Measurements from ENCODE around the gene TMEM187. TPM values are rescaled to one million over a fixed set of nuclear protein-coding genes. Genes with fewer than 3 reads are reported as not detected.

TMEM187 gene
- polyA plus RNA-seq, 2 of the 4 experiments (the other 2 are of a cell fraction): 7.8 to 10.6 TPM

GRCh38 chrX:153932220-153932915 is 40.2 kb upstream of the TMEM187 start:
- no peak overlapping the region for H3K4me3 ChIP-seq
- ChIA-PET POLR2A (interaction anchor here (0.6 kb wide), 1 partner anchor 10 kb away, joined by 3 read pairs; no protein-coding TSS in a partner anchor), CTCF (interaction anchor here (4.5 to 25.1 kb wide), 2 partner anchors 10 to 13 kb away, joined by 26 to 363 read pairs; partner anchors contain the start of gene RENBP)
- TF ChIP-seq TFCP2L1 (CRISPR knock-in tag; IDR thresholded peaks at IDR 0.05) (no peak), FOXS1 (CRISPR knock-in tag; IDR thresholded peaks at IDR 0.05) (no peak), CEBPB (IDR thresholded peaks at IDR 0.05) (no peak), HOXB5 (CRISPR knock-in tag; IDR thresholded peaks at IDR 0.05) (no peak), PHF8 (IDR thresholded peaks at IDR 0.05; ENCODE audit: borderline replicate concordance, low read depth) (no peak), RFX5 (IDR thresholded peaks at IDR 0.05) (no peak), MAFK (IDR thresholded peaks at IDR 0.05; ENCODE audit: partially characterized antibody) (no peak), GATA3 (IDR thresholded peaks at IDR 0.05; ENCODE audit: borderline replicate concordance) (no peak), RNF2 (IDR thresholded peaks at IDR 0.05; ENCODE audit: borderline replicate concordance, low read depth) (no peak), ZSCAN20 (CRISPR knock-in tag; IDR thresholded peaks at IDR 0.05) (no peak), CBX2 (IDR thresholded peaks at IDR 0.05; ENCODE audit: borderline replicate concordance, low read depth) (no peak), MAZ (IDR thresholded peaks at IDR 0.05; ENCODE audit: borderline replicate concordance, low read depth, low read length) (no peak), NPAS2 (CRISPR knock-in tag; IDR thresholded peaks at IDR 0.05; ENCODE audit: borderline replicate concordance) (no peak), E2F6 (IDR thresholded peaks at IDR 0.05; ENCODE audit: borderline replicate concordance, low read depth) (no peak), ZNF302 (CRISPR knock-in tag; IDR thresholded peaks at IDR 0.05) (no peak)
- no peak for DNase-seq (ENCODE audit: low read depth in 1 of 2, low spot score in 1 of 2)
- peaks cover 17% of the 10 kb centered on the region for H3K4me1 ChIP-seq
- 100% methylated on average over 3 of the region's 13 CpGs for WGBS (ENCODE audit: missing lambda C conversion rate)
- no peak overlapping the region for H3K4me2 ChIP-seq
- no peak for ATAC-seq
- no peak for FAIRE-seq
- H3K9me3 ChIP-seq: no peaks in the 10 kb centered on the region
- no peak overlapping the region for H3K27ac ChIP-seq

- FAIRE-seq (no peak), DNase-seq (ENCODE audit: low read depth in 1 of 2, low spot score in 1 of 2) (no peak), ATAC-seq (no peak)
- WGBS (ENCODE audit: missing lambda C conversion rate): 13% methylated on average over 7 of the region's 7 CpGs
- Histone ChIP-seq H3K4me2 (peak overlapping the region; percentile 90), H3K4me3 (peak overlapping the region; percentile 91), H3K27ac (peak overlapping the region; percentile 86 to 92), H3K4me1 (peaks cover 17% of the 10 kb centered on the region), H3K9me3 (no peaks in the 10 kb centered on the region)
- ChIA-PET POLR2A (no interaction called here), CTCF (interaction anchor here (0.6 to 25.1 kb wide), 3 partner anchors 11 to 174 kb away, joined by 4 to 363 read pairs (median 26); partner anchors contain the start of gene RENBP)
- TF ChIP-seq EHF (CRISPR knock-in tag; IDR thresholded peaks at IDR 0.05) (no peak), PHF8 (IDR thresholded peaks at IDR 0.05; ENCODE audit: borderline replicate concordance, low read depth) (no peak), ELK1 (IDR thresholded peaks at IDR 0.05; ENCODE audit: low read depth, low read length) (no peak), EP300 (IDR thresholded peaks at IDR 0.05) (no peak), RARB (CRISPR knock-in tag; IDR thresholded peaks at IDR 0.05) (no peak), NR3C1 (IDR thresholded peaks at IDR 0.05) (no peak), MAFK (IDR thresholded peaks at IDR 0.05; ENCODE audit: partially characterized antibody) (no peak), RNF2 (IDR thresholded peaks at IDR 0.05; ENCODE audit: borderline replicate concordance, low read depth) (no peak)
Measured at GRCh38 chrX:153933748-153934147, 38.8 kb upstream of the TMEM187 start.

GRCh38 chrX:153934148-153934761 is 38.3 kb upstream of the TMEM187 start:
- CTCF ChIA-PET: interaction anchor here (4.5 to 25.1 kb wide), 2 partner anchors 11 kb away, joined by 26 to 363 read pairs; partner anchors contain the start of gene RENBP
- Histone ChIP-seq H3K4me2 (peak overlapping the region; percentile 90), H3K9me3 (no peaks in the 10 kb centered on the region), H3K27ac (peak overlapping the region; percentile 86 to 92), H3K4me3 (peak overlapping the region; percentile 91), H3K4me1 (peaks cover 12% of the 10 kb centered on the region)
- no peak for FAIRE-seq
- no peak for DNase-seq (ENCODE audit: low read depth in 1 of 2, low spot score in 1 of 2)
- ATAC-seq: peak in 1 of 2 experiments; percentile 8; a peak in 2 of 6 replicates
- 0% methylated on average over 6 of the region's 33 CpGs for WGBS (ENCODE audit: missing lambda C conversion rate)
- POLR2A ChIA-PET: interaction anchor here (1.0 kb wide), 1 partner anchor 37 kb away, joined by 4 read pairs; the partner anchor contains the start of gene HCFC1
- TF ChIP-seq FOSB (CRISPR knock-in tag; IDR thresholded peaks at IDR 0.05) (no peak), SREBF2 (IDR thresholded peaks at IDR 0.05) (no peak), TFCP2L1 (CRISPR knock-in tag; IDR thresholded peaks at IDR 0.05) (no peak), POLR2A (IDR thresholded peaks at IDR 0.05; ENCODE audit: low read length) (no peak), ELK1 (IDR thresholded peaks at IDR 0.05; ENCODE audit: low read depth, low read length) (no peak), CBX2 (IDR thresholded peaks at IDR 0.05; ENCODE audit: borderline replicate concordance, low read depth) (no peak), E2F6 (IDR thresholded peaks at IDR 0.05; ENCODE audit: borderline replicate concordance, low read depth) (no peak), BCL3 (IDR thresholded peaks at IDR 0.05) (no peak), RCOR1 (IDR thresholded peaks at IDR 0.05; ENCODE audit: low read depth, low read length) (no peak), HEYL (CRISPR knock-in tag; IDR thresholded peaks at IDR 0.05) (no peak), EHMT2 (IDR thresholded peaks at IDR 0.05; ENCODE audit: low read depth) (no peak)

Data from A549 (cell line).